SKM-1 (cell line): ENCODE results near the gene C14orf39.

Experiments
- DNase-seq: peaks from one replicate; lab custom pipeline; 2025; ENCODE audit not compliant: unreplicated experiment; lab: John Stamatoyannopoulos, UW

The C14orf39 gene, protein sequence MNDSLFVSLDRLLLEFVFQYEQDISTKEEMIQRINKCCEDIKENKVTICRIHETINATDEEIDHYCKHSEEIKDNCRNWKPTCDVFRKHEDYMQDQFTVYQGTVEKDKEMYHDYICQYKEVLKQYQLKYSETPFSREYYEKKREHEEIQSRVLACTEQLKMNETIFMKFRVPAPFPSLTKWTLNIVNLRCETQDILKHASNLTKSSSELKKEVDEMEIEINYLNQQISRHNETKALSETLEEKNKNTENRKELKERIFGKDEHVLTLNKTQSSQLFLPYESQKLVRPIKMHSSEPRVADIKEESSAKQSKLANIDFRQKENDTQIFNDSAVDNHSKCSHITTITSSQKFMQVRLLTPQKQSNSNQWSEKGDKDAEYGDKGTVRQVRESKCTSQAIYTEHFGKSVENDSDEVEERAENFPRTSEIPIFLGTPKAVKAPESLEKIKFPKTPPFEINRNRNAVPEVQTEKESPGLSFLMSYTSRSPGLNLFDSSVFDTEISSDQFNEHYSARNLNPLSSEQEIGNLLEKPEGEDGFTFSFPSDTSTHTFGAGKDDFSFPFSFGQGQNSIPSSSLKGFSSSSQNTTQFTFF

DNA sequence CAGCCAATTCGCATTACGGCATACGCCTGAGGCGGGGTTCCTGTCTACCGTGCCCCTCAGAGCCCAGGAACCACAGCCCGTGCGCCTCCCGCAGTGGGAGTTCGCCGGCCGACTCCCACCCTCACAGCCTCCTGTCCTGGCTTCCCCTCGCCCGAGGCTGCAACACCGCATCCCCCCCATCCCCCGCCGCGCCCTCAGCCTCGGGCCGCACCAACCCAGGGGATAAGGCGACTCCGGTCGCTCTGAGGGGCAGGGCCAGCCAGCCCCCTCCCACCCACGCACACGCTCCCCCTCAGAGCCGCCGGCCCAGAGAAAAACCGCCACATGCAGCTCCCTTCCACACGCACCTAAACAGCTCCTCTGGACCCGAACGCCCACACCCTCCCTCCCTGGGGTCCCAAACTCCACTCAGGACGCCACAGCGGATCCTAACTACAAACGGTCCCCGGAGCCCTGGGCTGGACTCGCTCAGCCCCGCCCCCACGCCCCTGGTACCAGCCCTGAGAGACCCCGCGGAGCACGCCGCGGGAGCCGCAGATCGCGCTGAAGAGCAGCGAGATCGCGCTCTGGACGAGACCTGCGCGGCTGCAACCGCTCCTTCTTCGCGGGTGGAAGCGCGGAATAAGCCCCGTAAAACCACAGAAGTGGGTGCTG lies at the start of gene C14orf39:
Gene C14orf39, minus strand, starts transcription at position 466 of the 654 bp plus-strand sequence. CDS start 985 bp downstream, outside the sequence.
- DNase-seq: no peak

DNA sequence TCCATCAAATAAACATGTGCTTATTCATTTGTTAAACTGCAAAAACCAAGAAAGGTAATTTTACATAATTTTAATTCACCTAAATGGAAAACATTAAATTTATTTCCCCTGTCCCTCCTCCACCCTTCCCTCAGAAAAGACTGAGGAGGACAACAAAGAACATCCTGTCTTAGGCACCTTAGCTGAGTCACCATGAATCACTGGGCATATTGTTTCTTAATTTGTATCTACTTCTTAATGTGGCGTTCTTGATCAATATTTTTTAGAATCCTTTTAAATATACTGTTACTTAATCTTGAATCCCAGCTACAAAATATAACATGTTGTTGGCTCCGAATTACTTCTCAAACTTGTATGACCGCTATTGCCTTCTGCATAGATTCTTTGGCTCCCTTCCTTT lies 46.6 kb upstream of the C14orf39 start:
- no peak for DNase-seq

DNA sequence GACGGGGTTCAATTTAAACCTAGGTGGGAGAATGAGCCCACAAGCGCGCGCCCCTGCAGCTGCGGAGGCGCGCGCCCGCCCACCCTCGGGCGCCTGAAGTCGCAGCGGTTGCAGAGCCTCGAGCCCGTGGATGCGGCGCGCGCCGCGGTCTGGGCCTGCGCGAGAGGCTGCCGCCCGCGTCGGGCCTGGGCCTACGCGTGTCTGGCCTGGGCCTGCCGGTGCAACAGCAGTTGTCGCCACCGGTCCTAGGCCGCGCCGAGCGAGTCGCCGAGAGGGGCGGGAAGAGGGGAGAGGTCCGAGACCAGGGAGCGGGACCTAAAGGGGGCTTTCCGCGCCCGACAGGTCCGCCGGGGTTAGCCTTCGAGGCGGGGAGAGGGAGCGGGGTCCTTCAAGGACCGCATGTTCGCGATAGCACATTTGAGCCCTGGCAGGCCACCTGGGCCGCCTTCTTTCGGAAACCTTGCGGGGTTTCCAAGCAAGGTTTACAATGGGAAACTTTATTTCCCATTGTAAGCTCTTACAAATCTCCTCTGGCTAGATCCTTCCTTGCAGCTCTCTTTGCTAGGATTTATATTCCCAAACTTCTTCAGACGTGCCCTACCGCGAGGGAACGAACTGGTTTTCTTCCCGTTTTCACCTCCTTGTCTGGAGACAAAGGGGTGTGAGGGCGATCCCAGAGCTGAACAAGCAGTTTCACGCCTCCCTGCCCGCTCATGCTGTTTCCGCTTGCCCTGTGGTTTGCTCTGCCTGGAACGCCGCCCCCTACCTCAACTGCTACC lies 29.8 kb upstream of the C14orf39 start:
- DNase-seq: no peak

DNA sequence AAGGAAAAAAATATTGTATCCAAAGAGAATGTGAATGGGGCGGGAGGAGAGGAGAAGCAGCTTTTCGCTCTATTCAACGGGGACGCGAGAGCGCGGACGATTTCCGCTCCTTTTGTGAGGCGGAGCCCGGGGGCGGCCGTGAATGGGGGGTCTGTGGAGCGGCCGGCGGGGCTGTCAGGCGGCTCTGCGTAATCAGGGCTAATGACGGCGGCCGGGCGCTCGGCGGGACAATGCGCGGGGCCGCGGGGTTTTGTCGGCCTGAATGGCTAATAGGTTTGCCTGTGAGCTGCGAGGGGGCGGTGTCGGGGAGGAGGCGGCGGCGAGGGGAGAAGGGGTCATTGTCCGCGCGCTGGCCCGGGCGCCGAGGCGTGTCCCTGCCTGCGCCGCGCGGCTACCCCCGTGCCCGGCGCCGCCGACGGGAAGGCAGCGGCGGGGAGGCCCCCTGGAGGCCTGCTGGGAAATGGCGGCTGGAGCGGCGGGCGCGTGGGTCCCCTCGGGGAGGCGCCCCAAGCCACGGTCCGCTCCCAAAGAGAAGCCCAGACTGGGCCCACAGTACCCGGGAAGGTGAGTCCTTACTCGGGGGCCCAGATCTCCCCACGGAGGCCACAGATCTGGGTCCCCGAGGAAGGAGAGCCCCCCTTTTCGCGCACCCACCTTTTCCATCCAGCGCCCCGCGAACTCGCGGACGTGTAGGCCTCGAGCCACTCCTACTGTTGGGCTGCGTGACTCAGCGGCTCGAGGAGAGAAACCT lies 29.1 kb upstream of the C14orf39 start:
- no peak for DNase-seq

DNA sequence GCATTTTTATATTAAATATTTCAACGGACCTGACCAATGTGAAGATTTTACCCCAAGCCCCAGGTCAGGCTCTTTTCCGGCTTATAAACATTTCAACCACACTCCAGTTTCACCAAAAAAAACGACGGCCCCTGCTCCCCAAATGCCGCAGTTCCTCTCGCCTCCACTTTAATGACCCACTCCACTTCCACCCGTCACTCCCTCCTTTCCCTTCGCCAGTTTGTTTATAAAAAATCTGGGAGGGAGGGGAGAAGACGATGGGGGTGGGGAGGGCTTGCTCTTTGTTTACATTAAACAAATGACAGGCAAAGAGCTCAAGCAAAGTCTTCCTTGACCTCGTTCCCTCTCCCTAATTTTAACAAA lies 28.5 kb upstream of the C14orf39 start:
- DNase-seq: no peak

DNA sequence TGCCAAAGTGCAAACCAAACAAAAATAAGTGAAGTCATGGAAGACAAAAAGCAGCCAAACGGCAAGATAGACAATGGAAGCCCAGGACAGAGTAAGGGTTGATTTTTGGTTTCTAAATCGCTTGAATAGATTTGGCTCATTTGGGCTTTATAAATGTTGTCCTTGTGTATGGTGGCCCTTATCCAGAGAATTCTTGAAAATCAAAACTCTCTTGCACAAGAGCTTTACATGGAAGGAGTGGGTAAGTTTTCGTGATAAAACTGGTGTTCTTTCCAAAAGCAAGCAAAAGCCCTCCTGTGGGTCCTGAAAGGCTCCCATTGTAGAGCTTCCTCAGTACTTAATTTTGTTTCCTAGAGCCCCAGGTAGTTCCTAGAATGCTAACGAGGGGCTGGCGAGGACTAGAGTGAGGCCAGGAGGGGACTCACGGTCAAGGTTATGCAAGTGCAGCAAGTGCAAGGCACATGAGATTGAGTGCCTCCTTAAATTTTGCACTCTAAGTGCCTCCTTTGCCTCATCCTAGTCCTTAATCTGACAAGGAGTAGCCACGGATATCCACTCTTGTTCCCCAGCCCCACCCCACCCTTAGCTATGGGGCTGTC lies 27.2 kb upstream of the C14orf39 start:
- DNase-seq: no peak

DNA sequence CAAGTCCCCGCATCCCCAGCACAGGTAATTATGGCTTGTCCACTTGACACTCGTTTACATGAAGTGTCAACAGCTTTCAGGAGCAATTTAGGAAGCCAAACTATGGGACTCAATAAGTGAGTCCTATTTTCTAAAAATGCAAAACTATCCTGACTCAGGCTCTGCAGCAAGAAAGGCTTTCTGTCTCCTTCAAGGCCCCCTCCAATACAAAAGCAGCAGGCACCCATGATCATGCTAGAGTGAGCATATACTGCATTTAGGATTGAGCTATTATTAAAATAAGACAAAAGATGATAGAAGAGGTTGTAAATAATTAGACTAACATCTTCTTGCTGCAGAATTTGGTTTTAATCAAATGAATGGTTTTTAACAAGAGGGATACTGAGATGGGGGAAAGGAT lies 26.3 kb upstream of the C14orf39 start:
- DNase-seq: no peak

DNA sequence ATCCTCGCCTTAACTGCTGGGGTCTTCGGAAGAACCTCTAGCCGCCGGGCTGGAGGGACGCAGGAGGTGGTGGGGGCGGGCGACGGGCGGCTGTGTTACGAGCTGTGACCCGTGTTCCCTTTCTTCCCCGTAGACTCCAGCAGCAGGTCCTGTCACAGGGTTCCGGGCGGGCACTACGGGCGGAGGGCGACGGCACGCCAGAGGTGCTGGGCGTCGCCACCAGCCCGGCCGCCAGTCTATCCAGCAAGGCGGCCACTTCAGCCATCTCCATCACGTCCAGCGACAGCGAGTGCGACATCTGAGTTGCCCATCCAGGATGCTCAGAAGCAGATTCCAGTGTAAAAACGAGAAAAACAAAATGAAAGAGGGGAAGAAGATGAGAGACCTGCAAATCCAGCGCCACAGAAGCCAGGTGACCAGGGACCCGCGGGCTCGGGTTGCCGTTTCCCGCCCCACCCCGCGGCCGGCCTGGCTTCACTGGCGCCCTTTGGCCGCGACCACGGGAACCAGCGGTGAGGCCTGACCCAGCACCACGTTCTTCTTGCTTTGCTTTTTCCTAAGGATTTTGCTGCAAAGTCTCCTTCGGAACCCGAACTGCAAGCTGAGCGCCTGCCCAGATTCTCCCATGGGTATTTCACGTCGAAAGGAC lies 25.2 kb upstream of the C14orf39 start:
- DNase-seq: no peak

DNA sequence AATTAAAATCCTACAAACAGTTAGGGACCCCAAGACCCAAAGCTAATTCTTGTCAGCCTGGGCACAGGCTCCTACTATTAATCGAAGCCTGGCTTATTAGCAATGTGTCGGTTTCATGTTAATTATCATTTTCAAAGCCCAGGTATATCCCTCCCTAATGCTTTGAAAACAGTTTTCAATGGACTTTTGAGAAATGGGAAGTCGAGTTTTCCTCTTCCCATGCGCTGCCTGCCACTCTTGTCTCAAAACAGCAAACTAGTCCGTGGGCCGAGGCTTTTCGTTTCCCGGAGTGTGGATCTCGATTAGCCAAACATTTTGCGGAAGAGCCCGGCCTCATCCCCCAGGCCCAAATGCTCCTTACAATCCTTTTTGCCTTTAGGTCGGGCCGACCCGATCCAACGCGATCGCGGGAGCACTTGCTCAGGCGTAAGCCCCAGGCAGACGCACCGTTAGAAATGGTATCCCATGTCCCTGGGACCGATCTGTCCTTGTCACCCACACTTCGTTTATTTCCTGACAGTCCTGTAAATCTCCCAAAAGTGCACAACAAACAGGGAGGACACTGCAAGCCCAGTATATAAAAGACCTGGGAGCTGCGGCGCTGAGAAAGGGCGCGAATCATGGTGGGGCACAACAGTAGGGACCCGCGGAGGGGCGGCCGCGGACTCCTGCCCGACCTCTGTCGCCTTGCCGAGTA lies 24.5 kb upstream of the C14orf39 start:
- no peak for DNase-seq

DNA sequence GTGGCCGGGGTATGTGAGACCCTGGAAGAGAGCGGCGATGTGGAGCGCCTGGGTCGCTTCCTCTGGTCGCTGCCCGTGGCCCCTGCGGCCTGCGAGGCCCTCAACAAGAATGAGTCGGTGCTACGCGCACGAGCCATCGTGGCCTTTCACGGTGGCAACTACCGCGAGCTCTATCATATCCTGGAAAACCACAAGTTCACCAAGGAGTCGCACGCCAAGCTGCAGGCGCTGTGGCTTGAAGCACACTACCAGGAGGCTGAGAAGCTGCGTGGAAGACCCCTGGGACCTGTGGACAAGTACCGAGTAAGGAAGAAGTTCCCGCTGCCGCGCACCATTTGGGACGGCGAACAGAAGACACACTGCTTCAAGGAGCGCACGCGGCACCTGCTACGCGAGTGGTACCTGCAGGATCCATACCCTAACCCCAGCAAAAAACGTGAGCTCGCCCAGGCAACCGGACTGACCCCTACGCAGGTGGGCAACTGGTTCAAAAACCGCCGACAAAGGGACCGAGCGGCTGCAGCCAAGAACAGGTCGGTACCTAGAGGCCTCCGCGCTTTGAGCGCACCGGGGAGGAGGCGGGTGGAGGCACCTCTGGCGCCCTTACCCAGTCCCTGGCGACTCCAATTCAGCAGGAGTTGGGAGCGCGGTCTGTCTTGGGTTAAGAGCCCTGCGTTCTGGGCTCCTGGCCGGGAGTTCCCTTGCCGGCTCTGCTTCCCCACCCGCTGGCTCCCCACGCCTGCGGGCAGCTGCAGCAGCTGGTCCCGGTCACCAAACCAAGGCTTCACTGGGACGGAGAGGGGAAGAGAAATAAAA lies 23.8 kb upstream of the C14orf39 start:
- no peak for DNase-seq

DNA sequence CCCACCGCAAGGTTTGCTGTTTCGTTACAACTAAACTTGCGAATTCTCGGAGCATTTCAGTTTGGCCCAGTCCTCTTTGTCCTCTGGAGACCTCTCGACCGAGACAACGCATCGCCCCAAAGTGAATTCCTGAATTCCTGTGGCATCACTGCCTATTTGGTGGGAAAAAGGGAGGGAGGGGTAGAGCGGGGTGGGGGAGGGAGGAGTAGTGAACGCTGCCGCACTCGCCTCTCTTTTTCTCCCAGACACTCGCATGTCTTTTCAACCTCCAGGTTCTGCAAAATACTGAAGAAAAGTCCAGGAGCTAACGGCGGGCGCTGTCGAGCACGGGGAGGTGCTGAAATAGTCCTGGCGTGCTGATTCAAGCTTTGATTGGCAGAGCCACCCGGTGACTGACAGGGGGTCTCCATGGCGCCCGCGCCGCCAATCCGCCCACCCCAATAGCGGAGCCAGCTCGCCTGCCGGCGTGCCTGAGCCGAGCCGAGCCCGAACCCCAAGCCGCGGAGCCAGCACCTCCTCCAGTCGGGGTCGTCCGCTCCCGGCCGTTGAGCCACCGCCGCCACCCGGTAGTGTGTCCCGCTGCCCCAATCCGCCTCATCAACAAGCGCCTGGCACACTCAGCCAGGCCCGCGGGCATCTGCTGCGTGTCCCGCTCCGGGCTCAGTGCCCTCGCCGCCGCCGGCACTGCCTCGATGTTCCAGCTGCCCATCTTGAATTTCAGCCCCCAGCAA lies 23.0 kb upstream of the C14orf39 start, which contains the start of gene SIX6:
Gene SIX6, plus strand, starts transcription at position 440 of the 731 bp plus-strand sequence. Its CDS starts 253 bp downstream, at position 693.
- no peak for DNase-seq

DNA sequence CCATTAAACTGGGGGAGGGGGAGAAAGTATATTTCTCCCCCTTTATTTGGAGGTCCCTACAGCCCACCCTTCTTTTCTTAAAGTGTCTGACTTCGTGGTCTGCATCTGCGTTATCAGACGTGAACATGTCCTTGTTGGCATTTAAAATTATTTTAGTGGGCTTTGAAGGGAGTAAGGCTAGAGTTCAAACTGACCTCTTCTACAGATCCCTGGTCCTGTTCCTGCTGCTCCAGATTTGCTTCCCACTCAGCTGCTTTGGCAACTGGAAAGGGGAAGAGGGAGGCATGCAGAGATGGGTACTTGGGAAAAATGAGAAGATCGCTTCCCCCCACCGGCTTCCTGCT lies 22.5 kb upstream of the C14orf39 start:
- no peak for DNase-seq

DNA sequence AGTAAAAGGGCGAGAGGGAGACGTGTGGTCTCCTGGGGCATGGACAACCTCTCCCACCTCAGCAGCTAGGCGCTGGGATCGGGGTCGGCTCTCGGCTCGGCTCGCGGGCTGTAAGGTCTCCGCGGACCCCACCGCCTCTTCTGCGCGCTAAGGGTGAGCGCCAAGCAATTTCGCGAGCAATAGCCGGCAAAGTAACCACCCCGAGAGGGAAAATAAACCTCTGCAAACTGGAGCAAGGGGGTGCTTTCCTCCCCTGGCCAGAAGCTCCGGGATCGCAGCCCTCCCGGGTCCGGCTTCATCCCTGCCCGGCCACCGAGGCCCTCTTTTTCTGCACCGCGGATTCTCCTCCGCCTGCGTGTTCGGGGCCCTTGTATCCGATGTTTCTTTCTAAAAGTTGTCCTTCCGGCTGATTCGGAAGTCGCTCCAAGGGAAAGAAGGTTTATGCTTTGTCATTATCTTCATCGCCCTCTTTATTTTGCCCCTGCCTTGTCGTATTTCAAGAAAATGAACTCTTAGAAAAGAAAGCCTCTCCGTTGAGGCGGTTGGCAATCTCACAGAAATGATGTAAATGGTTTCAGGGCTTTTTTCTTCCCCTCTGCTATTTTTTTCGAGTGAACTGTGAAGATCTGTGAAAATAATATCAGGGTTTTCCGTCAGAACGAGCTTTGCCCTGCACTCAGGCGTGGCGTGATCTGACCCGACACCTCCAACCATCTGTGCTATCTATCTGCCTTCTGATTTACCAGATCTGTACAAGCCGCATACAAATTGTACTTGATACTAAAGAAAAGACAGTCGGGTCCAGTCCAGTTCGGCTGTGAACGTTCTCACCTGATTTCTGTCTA lies 21.3 kb upstream of the C14orf39 start:
- DNase-seq: no peak

DNA sequence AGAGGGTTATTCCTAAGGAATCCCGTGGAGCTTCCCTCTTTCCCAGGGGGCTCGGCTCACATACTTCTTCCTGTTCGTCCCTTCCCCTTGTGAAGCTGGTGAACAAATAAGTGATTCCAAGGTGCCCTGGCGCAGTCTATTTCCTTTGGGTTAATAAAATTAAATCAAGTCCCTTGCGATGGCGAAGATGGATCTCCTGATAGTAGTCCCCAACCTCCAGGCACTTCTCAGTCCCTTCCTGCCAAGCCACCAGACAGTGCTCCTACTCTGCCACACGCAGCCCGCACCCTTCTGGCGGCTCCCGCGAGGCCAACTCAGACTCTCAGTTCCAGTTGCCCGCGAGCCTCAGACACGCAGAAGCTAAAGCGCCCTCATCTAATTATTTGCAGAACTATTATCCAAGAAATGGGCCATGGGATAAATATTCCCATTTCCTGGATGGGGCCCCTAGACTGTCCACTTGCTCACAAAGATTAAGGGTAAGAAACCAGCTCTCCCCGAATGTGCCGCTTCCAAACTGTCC lies 20.7 kb upstream of the C14orf39 start:
- no peak for DNase-seq

DNA sequence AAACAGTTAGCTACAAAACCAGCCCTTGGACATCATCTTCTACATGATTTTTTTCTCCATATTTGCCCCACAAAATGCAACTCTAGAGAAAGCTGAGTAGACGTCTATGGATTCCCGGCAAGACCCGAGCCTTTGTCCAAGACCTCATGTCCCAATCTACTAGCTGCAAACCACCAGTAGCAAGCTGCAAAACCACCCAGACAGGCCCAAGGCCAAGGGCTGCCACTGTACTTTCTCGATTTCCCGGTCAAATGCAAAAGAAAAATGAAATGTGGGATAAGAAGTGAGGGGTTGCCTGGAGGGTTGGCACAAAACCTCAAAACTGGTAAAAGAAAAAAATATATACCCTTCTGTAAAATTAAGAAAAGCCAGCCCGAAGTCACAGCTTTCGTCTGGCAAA lies 20.1 kb upstream of the C14orf39 start:
- DNase-seq: no peak

DNA sequence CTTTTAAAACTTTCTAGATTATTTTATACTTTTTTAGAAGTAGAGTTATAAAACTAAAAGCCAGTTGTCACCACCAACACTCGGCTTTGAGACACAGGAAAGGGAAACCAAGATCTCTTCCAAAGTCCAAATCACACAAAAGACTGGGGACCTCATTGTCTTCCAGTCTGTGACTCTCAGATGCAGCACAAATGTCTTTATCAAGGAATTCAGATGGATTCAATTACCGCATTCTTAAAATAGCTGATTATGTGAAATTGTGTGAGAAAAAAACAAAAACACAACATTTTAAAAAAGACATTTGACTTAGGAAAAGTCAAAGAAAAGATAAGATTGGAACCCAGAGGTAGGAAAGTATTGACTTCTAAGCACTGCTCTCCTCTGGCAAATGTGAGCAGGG lies 19.6 kb upstream of the C14orf39 start:
- no peak for DNase-seq

DNA sequence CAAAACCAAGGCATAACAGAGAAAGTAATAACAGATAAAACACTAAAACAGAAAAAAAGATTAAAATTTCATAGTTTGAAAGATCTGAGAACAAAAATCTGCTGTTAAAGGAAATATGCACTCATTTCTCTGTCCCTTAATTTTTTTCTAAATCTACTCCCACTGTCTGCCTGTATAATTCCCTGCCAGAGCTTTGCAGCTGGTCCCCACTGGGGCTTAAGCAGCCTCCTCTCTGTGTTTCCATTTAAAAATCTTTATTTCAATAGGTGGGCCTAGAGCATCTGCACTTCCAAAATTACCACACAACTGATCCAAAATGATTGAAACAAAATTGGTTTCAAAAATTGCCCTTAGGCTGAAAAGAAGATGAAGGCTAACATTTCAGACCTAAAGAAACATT lies 16.7 kb upstream of the C14orf39 start:
- DNase-seq: no peak
